ENCODE measurements around the gene H2AZ1.

The H2AZ1 gene

DNA sequence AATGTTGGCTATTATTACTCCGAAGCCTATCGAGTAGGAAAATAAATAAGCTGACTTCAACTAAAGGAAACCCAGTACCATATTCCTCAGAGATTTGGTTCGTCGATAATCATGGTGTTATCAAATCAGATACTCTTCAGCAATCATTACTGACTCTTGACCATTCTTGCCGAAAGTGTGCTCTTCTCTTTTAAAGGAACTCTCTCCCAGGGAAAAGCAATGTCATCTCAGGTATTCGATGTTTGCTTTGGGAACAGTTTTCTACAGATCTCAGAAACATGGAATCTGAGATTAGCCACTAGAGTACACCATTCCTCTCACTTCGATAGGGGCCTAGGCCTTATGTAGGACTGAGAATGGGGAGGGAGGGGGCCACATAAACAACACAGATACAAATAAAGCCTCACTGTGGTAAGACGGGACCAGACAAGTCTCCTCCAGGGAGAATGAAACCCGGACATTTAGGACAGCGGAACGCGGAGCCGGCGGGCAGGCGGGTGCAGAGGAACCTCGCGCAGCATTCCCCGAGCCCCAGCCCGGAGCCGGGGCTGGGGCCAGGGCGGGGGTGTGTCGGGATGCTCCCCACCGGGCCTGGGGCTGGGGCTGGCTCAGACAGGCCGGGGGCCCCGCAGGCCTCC, 4.2 kb downstream of the H2AZ1 start:
- DNase-seq, result no peak

DNA sequence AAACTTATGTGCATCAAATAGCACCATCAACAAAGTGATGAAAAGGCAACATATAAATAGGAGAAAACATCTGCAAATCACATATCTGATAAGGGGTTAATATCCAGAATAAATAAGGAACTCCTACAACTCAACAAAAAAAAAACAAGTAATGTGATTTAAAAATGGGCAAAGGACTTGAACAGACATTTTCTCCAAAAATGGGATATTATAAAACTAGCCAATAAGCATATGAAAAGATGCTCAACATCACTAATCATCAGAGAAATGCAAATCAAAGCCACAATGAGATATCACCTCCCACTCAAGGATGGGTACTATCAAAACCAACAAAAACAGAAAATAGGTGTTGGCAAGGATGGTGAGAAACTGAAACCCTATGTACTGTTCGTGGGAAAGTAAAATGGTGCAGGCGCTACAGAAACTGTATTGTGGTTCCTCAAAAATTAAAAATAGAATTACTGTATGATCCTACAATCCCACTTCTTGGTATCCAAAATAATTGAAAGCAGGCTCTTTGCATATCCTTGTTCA, 6.1 kb downstream of the H2AZ1 start:
- no peak for DNase-seq

DNA sequence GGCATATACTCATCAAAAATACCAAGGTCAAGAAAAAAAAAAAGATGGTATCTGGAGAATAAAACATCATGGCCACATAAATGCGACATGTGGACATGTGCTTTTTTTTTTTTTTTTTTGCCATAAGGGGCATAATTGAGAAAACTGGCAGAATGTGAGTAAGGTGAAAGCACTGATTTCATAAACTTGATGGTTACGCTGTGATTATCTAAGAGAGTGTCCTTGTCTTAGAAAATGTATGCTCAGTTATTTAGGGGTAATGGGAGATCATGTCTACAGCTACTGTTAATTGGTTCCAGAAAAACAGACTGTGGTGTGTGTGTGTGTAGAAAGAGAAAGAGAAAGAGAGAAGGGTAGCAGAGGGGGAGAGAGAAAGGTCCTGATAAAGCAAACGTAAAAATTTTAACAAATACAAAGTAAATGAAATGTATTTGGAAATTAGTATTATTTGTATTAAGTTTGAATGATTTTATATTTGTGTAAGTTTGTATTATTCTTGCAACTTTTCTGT, 11.8 kb downstream of the H2AZ1 start:
- DNase-seq, result no peak

DNA sequence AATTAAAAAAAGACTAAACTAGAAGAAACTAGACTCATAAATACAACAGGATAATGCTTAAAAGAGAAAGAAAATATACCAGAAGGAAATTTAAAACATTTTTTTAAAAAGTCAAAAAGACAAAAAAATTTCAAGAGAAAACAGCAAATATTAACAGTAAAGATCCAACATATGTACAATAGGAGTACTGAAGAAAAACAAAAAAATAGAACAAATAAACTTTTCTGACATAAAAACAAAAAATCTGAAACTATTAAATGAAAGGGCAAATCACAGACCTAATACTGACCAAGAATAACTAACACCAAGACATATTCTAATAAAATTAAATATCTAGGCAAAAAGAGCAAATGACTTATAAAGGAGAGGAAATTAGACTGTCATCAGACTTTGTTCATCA, 15.2 kb downstream of the H2AZ1 start:
- DNase-seq, result no peak

DNA sequence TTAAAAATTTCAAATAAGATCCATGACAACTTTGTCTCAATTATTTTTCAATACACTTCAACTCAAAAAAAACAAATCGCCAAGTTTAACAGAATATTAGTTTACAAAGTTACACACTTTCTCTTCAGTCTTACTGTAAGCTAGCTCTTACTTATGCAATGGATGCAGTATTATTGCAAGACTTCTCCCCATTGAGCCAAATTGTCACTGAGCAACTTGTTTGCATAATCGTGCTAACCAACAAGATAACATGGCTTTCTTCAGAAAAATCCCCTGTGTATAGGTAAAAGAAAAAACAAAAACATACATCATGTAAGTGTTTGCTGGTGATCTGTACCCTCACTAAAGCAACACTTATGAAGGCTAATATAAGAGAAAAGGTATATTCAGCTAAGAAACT, 22.5 kb downstream of the H2AZ1 start:
- DNase-seq, result no peak

DNA sequence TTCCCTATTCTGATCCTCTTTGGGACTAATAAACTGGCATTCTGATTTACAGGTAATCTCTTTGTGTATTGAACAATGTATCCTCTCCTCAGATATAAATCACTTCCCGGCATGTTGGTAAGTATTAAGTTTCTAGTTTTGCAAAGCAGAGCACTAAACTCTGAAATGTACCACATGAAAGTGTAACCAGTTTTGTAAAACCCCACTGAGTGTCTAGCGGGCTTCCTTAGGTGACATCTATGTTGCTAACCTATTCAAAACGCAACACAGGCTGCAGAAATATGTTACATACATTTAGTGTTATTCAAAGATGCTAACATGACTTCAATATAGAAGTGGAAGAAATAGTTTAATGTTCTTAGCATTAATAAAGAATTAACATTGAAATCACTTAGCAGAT, 28.9 kb downstream of the H2AZ1 start:
- DNase-seq, result no peak

DNA sequence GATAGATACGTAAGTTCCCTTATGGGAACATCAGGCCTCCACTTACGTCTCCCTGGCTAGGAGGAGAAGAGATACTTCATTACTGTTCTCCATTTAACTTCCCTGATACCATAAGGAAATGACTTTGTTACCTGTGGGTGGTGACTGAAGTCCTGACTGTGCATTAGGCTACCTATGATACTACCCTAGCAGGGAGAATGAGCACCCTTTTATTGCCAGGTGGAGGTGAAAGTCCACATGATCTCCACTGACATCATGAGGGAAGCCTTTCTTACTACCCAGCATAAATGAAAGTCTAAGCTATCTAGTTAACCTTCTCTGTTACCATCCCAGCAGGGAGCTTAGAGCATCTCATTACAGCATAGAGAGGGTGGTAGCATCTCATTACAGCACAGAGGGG, 31.4 kb downstream of the H2AZ1 start:
- no peak for DNase-seq

DNA sequence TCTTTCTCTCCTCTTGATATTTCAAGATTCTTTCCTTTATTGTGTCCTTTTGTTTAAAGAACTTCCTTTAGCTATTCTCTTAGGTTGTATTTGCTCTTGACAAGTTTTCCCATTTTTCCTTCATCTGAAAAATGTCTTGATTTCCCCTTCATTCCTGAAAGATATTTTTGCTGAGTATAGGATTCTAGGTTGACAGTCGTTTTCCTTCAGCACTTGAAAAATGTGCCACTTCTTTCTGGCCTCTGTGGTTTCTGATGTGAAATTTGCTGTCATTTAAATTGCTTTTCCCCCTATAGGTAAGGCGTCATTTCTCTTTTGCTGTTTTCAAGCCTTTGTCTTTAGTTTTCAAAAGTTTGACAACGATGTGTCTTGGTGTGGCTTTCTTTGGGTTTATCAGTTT, 32.5 kb downstream of the H2AZ1 start:
- DNase-seq, result no peak

DNA sequence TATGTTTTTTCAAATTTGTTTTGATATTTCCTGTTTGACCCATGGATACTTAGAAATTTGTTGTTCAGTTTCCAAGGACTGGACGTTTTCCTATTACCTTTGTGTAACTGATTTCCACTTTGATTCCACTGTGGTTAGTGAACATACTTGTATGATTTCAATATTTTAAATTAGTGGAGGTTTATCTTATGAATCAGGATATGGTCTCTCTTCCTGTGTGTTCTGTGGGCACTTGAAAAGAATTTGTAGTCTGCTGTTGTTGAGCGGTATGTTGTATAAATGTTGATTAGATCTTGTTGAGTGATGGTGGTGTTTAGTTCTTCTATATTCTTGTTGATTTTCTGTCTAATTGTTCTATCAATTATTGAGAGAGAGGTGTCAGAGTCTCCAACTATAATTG, 34.6 kb downstream of the H2AZ1 start:
- no peak for DNase-seq
